GM10266 (cell line): ENCODE data around the gene SORCS3.

ENCODE experiments used
- DNase-seq: peaks from one replicate; pipeline ENCODE4 v3.0.0; 2012; ENCODE audit errors: extremely low spot score
- CTCF ChIP-seq: IDR thresholded peaks from 2 replicates; pipeline ENCODE4 v1.5.1; 2012; ENCODE audit warnings: mild to moderate bottlenecking, low read depth; ENCODE audit not compliant: control insufficient read depth, insufficient read depth; ENCODE audit errors: missing control alignments

SORCS3 gene

GRCh38 chr10:105268961-105269360, 627.9 kb downstream of the SORCS3 start:
- TF ChIP-seq CTCF, result no peak
- no peak for DNase-seq

DNA sequence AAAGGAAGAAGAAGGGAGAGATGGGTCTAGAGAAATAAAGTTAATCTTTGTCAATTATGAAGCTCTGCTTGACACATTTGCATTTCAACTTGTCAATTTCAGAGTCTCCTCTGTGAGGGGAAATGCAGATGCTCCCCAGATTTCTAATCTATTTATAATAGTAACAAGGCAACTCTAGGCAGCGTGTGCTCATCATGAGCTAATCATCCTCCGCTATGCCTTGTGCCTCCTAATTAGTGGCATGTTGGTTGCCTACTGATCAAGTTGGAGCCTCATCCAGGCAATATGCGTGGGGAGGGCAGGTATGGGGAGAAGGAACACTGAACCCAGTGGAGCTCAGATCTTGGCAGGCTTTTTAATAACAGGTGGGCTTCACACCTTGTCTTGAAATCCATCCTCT, 628.6 kb downstream of the SORCS3 start:
- no peak for DNase-seq
- no peak for TF ChIP-seq CTCF

DNA sequence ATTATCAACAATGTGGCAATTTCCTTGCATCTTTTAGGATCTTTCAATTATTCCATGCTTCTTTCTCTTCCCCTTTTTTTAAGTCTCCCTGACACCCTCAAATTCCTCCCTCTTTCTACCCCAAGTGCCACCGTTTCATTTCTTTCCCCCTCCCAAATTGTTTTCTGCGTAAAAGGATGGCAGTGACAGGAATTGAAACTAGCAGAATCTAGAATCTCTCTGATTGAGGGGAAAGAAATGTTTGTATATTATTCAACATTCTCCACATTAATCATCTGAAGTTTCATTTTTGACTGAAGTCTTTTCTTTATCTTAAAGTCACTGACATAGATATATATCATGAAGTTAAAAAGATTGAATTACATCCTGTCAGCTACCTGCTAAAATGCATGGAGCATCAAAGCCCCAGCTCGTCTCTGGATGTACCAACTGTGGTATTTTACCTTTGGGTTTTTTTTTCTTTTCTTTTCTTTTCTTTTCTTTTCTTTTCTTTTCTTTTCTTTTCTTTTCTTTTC, 633.5 kb downstream of the SORCS3 start:
- no peak for TF ChIP-seq CTCF
- no peak for DNase-seq

- DNase-seq, result no peak
- TF ChIP-seq CTCF, result no peak
These were observed 637.3 kb downstream of the SORCS3 start for GRCh38 chr10:105278439-105278838.

- TF ChIP-seq CTCF, result no peak
- no peak for DNase-seq
These were observed 638.0 kb downstream of the SORCS3 start for GRCh38 chr10:105279101-105279500.

DNA sequence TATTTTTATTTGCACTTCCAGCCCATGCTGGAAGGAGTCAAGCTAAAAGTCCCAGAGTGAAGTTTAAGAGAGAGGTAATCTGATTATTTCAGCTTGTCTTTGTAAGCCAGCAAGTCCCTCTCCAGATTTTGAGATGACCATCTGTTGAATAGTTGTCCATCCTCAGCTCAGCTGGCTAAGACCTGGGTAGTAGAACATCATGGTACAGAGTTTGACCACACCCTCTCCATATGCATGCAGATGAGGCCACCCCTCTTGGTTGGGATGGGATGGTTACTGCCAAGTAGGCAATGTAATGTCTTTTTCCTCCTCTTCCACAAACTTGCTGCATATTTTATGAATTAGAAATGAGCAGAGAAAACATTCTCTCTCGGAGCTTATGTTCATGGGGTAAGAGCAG, 639.8 kb downstream of the SORCS3 start:
- TF ChIP-seq CTCF, result no peak
- no peak for DNase-seq

DNA sequence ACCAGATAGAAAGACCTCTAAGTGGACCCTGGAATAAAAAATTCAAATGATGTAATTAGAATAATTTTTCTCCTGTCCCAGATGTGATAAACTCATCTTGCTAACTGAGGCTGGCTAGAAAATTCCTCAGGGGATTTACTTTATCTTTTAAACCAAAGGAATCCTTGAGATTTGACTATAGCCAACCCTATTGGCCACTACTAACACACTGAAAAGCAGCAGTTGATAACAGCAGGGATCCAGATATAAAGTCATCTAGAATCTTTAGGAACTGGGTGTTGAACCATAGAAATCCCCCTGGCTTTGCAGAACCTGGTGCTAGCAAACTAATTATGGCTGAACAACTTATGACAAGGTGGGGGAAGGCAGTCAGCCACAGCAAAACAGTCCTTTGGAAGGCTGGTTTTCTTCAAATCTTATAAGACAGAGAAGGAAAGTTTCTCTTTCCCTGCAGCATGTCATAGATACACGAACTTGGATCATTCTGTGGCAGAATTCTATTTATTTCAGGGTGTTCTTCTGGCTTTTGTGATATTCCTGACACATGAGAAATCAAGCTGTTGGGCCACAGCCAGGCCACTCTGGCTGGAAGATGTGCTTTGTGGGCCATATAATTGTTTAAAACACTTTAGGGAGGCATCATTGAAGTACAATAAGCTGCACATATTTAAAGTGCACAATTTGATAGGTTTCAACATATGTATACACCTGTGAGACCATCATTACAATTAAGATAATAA, 643.6 kb downstream of the SORCS3 start:
- DNase-seq, result no peak
- TF ChIP-seq CTCF, result no peak
